Measurements from ENCODE around the gene PPIP5K1.
"Not testable (repeated sequence)": the region's sequence is repeated elsewhere in the genome, so short reads cannot be mapped to it uniquely, and the experiment has no call there.

GRCh38 chr15:43566615-43567014, 23.4 kb downstream of the PPIP5K1 start:
- not testable (repeated sequence) for TF ChIP-seq FOXP2 (optimal IDR thresholded peaks at IDR 0.05; ENCODE audit: control extremely low read depth, extremely low read length, insufficient read depth); POLR2AphosphoS5 (IDR thresholded peaks at IDR 0.05; ENCODE audit: borderline replicate concordance, low read depth, low read length); EZH2 (IDR thresholded peaks at IDR 0.05)
